ENCODE measurements around the gene RAP1A.
"Not testable (repeated sequence)": the region's sequence is repeated elsewhere in the genome, so short reads cannot be mapped to it uniquely, and the experiment has no call there.

Gene RAP1A

DNA sequence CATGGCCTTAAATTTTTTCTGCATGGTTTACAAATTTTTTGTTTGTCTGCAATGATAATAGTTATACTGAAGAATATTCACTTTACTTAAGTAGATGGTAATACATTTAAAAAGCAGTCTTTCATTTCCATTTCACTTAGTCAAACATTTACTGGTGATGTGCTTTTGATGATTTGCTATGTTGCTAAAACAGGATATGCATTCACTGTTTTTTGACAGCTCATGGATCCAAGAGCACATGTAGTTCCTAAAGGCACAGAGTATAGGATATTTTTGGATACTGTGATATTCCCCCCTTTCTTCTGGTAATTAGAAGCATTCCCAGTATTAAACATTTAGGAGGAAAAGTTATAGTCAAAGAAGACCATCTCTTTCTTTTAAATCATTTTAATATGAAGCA lies 45.9 kb downstream of the RAP1A start:
- no peak for DNase-seq (ENCODE audit: low read depth)

DNA sequence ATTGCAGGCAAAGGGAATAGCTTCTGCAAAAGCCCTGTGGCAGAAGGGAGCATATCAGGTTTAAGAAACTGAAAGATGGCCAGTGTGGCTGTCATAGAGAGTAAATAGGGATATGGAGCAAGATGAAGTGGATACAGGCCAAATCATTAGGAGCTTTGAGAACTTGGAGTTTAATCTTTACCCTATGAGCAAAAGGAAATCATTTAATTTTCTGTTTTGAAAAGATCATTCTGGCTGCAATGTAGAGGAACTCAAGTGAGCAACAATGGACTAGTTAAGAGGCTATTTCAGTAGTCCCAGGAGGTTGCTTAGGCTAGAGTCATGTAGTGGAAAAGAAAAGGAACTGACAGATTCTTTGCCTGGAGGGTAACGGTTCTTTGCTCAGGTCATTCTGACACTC lies 47.2 kb downstream of the RAP1A start:
- DNase-seq (ENCODE audit: low read depth): no peak

DNA sequence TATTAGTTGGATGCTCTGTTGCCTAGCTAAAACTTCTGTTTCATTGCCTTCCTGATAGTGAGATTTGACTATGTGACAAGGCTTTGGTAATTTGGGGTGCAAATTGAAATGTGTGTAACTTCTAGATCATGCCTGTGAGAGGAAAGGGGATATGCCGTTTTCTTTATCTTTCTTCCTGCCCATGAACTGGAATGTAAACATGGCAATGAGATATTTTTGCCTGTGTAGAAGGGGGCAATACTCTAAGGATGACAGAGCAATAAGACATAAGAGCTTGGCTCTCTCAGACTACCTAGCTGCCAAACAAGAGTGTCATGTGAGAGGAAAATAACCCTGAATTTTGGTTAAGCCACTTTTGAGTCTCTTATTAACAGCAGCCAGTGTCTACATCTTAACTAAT lies 49.7 kb downstream of the RAP1A start:
- no peak for DNase-seq (ENCODE audit: low read depth)

DNA sequence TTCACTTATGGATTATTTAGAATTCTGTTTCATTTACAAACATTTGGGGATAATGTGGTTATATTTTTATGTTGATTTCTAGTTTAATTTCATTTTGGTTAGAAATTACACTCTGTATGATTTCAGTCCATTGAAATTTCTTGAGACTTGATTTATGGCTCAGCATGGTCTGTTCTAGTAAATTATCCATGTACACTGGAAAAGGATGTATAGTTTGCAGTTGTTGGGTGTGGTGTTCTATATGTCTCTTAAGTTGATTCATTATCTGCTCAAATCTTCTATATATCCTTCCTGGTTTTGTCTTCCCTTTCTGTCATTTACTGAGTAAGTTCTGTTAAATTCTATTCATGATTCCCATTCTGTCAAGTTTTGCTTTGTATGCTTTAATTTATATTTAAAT lies 52.3 kb downstream of the RAP1A start:
- DNase-seq (ENCODE audit: low read depth): no peak

DNA sequence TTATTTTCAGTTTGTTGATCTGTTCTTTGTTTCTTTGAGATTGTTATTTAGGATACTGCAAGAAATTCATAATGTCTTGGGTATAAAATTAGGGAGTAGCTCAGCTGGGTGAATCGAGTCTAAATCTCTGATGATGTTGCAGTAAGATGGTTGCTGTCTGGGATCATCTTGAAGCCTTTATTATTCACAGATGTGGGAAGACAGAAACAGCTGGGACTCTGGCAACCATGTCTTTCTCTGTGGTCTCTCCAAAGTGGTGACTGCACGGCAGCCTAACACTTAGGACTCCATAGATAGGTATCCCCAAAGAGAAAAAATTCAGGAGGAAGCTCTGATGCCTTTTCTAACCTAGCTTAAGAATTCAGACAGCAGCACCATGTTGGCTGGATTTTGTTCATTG lies 52.7 kb downstream of the RAP1A start:
- DNase-seq (ENCODE audit: low read depth): peak; percentile 5

DNA sequence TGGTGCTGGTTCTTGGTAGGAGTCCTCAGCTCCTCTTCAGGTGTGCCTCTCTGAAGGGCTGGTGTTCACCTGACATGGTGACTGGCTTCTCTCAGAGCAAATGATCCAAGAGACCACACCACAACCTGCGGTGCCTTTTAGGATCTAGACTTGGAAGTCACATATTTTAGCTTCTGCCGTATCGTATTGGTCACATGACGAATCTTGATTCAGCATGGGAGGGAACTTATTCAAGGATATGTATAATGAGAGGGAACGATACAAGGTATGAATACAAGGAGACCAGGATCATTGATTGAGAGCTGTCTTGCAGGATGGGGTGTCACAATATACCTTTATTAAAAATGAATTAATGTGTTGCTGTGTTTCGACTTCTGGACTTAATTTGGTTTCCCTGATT lies 58.0 kb downstream of the RAP1A start:
- DNase-seq (ENCODE audit: low read depth): no peak

DNA sequence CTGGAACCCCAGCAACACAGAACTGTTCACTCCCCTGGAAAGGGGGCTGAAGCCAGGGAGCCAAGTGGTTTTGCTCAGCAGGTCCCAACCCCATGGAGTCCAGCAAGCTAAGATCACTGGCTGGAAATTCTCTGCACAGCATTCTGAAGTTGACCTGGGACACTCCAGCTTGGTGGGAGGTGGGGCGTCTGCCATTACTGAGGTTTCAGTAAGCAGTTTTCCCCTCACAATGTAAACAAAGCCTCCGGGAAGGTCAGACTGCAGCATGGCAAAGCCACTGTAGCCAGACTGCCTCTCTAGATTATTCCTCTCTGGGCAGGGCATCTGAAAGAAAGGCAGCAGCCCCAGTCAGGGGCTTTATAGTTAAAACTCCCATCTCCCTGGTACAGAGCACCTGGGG lies 60.0 kb downstream of the RAP1A start:
- no peak for DNase-seq (ENCODE audit: low read depth)

DNA sequence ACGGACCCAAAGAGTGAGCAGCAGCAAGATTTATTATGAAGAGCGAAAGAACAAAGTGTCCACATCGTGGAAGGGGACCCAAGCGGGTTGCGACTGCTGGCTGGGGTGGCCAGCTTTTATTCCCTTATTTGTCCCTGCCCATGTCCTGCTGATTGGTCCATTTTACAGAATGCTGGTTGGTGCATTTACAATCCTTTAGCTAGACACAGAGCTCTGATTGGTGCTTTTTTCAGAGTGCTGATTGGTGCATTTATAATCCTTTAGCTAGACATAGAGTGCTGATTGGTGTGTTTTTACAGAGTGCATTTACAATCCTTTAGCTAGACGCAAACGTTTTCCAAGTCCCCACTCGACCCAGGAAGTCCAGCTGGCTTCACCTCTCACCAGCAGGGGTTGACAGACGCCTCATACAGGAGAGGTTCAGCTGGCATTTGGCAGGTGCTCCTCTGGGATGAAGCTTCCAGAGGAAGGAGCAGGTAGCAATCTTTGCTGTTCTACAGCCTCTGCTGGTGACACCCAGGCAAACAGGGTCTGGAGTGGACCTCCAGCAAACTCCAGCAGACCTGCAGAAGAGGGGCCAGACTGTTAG lies 60.7 kb downstream of the RAP1A start:
- not testable (repeated sequence) for DNase-seq (ENCODE audit: low read depth)

DNA sequence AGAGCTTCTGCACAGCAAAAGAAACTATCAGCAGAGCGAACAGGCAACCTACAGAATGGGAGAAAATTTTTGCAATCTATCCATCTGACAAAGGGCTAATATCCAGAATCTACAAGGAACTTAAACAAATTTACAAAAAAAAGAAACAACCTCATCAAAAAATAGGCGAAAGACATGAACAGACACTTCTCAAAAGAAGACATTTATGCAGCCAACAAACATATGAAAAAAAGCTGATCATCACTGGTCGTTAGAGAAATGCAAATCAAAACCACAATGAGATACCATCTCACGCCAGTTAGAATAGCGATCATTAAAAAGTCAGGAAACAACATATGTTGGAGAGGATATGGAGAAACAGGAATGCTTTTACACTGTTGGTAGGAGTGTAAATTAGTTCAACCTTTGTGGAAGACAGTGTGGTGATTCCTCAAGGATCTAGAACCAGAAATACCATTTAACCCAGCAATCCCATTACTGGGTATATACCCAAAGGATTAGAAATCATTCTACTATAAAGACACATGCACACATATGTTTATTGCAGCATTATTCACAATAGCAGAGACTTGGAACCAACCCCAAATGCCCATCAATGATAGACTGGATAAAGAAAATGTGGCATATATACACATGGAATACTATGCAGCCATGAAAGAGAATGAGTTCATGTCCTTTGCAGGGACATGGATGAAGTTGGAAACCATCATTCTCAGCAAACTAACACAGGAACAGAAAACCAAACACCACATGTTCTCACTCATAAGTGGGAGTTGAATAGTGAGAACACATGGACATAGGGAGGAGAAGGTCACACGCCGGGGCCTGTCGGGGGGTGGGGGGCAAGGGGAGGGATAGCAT lies 65.9 kb downstream of the RAP1A start:
- not testable (repeated sequence) for DNase-seq (ENCODE audit: low read depth)

DNA sequence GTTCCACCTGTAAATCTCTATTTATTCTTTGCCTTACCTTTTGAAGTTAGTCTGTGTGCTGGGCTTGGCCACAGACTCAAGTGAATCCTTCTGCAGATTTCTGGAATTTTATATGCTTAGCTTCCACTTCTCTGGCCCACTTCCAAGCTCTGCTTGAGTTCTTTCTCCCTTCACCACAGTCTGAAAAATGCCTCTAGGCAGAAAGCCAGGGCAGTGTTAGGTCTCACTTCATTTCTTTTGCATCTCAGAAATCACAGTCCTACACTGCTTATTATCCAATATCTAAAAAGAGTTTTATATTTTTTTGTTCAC lies 70.7 kb downstream of the RAP1A start:
- peak; percentile 87 for DNase-seq (ENCODE audit: low read depth)

DNA sequence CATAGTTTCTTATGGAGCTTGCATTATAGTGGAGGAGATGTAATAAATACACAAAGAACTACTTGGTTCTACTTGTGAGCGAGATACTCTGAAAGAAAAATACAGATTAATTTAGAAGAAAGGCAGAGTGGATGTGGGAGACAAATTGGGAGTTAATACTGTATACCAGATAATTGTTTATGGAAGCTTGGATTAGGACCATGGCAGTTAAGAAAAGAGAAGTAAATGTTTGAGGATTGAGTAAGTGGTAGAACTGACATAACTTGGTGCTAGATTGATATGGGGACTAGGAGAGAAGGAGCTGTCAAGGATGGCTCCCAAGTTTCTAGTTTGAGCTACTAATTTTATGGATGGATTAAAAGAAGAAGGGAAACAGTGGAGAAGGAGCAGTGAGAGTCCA lies 72.3 kb downstream of the RAP1A start:
- no peak for DNase-seq (ENCODE audit: low read depth)

DNA sequence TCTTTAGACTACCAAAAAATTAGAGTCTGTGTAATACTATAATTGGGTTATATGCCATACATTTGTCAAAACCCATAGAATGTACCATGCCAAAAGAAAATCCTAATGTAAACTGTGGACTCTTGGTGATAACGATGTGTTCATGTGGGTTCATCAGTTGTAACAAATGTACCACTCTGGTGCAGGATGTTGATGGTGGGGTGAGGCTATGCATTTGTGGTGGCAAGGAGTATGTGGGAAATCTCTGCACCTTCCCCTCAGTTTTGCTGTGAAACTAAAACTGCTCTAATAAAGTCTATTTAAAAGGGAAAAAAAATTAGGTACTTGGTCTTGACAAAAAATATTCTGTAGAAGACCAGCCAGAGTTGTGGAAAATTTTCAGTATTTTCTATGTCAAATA lies 76.2 kb downstream of the RAP1A start:
- DNase-seq (ENCODE audit: low read depth): no peak

DNA sequence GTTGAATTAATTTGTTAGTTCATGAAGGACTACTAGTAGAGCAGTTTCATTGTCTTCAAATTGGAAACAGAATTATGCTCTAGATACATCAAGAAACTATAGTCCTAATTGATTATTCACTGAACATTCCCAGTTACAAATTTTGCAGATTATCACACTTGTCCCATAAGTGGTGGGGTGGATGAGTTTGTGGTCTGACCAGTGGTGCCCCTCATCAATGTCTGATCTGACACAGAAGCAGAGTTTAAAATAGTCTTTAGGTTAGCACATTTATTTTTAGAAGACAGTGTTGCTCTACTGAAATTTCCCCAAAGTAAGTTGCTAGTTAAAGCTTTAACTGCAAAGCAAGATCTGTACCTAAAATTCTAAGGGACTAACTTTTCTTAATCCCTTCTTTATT lies 76.7 kb downstream of the RAP1A start:
- DNase-seq (ENCODE audit: low read depth): no peak

DNA sequence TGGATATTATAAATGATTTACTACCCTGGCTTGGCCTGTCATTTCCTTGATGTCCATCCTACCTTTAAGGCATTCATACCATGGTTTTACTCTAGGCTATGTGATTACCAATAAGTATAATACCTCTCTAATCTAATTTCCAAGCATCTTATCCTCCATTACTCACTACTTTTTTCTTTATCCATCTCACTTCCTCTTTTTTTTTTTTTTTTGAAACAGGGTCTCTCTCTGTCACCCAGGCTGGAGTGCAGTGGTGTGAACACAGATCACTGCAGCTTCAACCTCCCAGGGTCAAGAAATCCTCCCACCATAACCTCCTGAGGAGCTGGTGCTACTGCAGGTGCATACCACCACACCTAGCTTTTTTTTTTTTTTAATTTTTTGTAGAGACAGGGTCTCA lies 79.7 kb downstream of the RAP1A start:
- DNase-seq (ENCODE audit: low read depth): no peak

DNA sequence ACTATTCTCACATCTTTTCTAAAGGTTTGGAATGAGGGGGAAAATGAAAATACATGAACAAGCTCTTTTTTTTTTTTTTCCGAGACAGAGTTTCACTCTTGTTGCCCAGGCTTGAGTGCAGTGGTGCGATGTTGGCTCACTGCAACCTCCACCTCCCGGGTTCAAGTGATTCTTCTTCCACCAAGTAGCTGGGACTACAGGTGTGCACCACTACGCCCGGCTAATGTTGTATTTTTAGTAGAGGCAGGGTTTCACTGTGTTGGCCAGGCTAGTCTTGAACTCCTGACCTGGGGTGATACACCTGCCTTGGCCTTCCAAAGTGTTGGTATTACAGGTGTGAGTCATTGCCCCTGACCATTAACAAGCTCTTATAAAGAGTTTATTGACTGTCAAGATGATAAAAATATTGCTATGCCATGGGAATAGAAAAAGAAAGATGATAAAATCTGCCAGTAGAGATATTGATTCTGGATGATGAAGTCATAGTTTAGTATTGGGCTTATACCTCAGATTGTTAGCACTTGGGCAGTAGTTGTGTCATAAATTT lies 83.0 kb downstream of the RAP1A start:
- DNase-seq (ENCODE audit: low read depth): no peak

DNA sequence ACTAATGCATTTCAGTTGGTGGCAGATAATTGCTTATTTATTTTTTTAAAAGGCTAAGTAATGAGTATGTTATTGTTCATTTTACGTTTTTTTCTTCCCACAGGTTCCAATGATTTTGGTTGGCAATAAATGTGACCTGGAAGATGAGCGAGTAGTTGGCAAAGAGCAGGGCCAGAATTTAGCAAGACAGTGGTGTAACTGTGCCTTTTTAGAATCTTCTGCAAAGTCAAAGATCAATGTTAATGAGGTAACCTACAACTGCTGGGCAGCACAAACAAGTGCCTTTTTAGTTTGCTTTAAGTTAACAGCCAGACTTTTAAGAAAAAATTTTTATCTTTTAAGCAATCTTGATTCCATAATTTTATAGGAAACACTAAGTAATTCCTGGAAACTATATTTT lies 84.7 kb downstream of the RAP1A start:
- DNase-seq (ENCODE audit: low read depth): no peak

DNA sequence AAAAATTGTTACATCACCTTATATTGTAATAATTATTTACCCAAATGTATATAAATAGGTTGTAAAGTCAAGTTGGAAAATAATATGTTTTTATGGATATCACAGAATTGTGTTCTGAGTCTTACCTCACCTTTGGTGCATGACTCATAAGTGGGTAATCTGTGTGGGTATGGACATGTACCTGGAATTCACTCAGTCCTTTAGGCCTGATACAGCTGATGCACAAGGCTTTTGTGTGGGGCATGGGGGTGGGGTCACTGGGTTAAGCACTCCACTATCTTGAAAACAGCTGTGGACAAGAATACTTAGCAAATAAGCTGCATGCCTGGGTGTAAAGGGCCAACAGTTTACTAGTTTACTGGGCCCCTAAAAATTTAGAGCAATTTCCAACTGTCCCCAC lies 85.2 kb downstream of the RAP1A start:
- no peak for DNase-seq (ENCODE audit: low read depth)

DNA sequence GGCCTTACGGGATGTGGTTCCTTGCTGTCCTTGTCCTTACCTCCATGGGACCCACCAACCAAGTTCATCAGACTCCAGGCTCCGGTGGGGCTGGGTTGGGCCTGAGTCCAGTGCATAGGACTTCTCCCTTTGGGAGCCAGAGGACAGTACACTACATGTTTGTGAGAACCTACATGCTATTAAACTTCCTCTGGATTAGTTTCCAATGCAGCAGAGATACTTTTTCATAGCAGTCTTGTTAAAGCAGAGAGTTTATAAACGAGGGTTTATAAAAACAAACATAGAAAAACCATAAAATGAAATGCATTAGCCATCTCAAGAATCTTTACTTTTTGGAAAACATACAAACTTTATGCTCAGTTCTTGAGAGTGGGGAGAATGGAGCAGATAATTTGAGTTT lies 86.3 kb downstream of the RAP1A start:
- DNase-seq (ENCODE audit: low read depth): no peak

DNA sequence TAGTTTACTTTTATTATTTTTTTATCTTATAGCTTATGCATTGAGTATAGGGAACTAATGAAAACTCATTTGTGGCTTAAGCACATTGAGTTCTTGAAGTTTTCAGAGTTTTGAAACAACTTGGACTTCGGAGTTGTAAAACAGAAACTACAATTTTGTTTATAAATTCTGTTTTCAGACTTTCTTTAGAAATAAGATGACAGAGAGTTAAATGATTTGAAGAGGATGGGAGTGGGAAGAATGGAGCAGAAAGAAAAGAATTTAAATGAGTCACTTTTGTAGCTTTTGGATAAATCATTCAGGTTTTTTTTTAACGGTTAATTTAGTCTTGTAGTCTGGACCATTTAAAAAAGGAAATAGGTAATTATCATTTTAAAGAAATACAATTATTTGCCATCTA lies 87.3 kb downstream of the RAP1A start:
- no peak for DNase-seq (ENCODE audit: low read depth)

DNA sequence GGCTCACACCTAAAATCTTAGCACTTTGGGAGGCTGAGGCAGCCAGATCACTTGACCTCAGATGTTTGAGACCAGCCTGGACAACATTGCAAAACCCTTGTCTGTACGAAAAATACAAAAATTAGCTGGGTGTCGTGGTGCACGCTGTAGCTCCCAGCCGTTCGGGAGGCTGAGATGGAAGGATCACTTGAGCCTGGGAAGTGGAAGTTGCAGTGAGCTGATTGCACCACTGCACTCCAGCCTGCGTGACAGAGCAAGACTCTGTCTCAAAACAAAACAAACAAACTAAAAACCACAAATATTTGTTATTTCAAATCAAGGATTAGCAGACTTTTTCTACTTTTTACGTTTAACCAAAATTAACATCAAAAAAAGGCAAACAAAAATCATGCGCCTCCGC lies 88.3 kb downstream of the RAP1A start:
- no peak for DNase-seq (ENCODE audit: low read depth)

DNA sequence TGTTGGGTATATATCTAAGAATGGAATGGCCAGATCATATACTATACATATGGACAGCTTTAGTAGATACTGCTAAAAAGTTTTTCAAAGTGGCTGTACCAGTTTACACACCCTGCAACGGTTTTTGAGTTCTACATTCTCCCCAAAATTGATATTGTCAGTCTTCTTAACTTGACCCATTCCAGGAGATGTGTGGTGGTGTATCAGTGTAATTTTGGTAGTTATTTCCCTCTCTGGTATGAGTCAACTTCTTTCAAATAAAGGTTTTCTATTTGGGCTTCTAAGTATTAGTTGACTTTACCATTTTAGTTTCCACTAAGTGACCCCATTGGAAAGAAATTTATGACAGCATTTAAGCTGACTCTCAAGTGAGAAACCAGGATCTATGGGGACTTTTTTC lies 90.4 kb downstream of the RAP1A start:
- no peak for DNase-seq (ENCODE audit: low read depth)

DNA sequence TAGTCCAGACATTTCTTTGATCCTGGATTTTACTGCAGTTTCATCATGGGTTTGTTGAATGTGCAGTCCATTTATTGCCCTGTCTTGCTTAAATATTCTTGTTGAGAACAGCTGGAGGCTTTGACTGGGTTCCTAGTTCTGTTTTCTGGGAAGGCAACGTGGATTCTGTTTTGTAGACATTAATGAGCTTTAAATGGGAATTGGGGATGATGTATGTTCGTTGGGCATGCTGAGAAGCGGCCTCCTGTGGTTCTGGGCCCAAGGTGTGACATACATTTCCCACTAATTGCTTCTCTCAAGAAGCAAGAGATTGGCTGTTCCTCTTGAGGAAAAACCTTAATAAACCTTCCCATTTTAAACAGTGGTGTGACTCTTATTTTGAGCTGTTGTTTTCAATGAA lies 96.7 kb downstream of the RAP1A start:
- no peak for DNase-seq (ENCODE audit: low read depth)

DNA sequence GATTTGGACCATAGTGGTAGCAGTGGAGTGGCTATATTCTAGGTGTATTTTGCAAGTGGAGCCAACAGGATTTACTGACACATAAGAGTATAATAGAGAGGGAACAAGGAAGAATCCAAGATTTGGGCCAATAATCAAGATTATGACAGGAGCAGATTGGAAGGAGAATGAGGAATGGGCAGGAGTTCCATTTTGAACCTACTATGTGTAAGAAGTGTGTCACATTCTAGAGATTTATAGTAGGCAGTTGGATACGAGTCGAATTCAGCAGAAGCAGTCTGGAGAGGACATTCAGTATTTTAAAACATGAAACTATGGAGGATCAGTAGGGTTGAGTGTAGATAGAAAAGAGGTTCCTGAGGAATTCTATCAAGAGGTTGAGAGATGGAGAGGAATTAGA lies 97.9 kb downstream of the RAP1A start:
- no peak for DNase-seq (ENCODE audit: low read depth)

DNA sequence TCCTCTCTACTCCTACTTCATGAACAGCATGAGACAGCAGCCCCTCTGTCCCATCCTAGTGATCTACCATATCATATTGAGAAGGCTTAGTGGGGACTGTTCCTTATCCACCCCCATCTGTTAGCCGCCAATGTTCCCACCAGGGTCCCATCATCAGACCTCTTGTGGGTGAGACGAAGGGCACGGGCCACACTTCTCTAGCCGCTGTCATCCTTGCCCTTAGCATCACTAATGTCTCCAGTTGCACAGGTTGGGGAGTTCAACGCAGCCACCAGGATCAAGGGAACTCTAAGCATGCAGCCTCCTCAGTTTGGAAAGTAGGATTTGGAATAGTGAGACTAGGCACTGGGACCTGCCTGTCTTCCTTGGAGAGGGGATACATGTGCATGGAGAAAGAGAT lies 99.5 kb downstream of the RAP1A start:
- no peak for DNase-seq (ENCODE audit: low read depth)

Data from fibroblast of the conjunctiva (primary cell).